Glutamatergic neuron (in vitro differentiated cells): ENCODE results near the gene ZNF207. TPM values are rescaled to one million over a fixed set of nuclear protein-coding genes. Genes with fewer than 3 reads are reported as not detected.

ENCODE experiments used
- DNase-seq: peaks from one replicate; pipeline ENCODE4 v3.0.0; 2022
- H3K27ac Mint-ChIP-seq: one replicate; pipeline ENCODE4 v1.8.0; 2020; ENCODE audit warnings: mild to moderate bottlenecking, mixed read lengths, inconsistent platforms; ENCODE audit not compliant: unreplicated experiment
- H3K27me3 Mint-ChIP-seq: one replicate; pipeline ENCODE4 v1.8.0; 2020; ENCODE audit warnings: mild to moderate bottlenecking, moderate library complexity, mixed read lengths, inconsistent platforms; ENCODE audit not compliant: unreplicated experiment
- H3K36me3 Mint-ChIP-seq: one replicate; pipeline ENCODE4 v1.8.0; 2020; ENCODE audit warnings: mild to moderate bottlenecking, mixed read lengths, inconsistent platforms; ENCODE audit not compliant: unreplicated experiment
- H3K4me1 Mint-ChIP-seq: one replicate; pipeline ENCODE4 v1.8.0; 2020; ENCODE audit warnings: mild to moderate bottlenecking, low read depth, mixed read lengths, inconsistent platforms; ENCODE audit not compliant: unreplicated experiment
- H3K4me3 Mint-ChIP-seq: one replicate; pipeline ENCODE4 v1.8.0; 2020; ENCODE audit warnings: mild to moderate bottlenecking, mixed read lengths, inconsistent platforms; ENCODE audit not compliant: unreplicated experiment
- H3K9me3 Mint-ChIP-seq: one replicate; pipeline ENCODE4 v1.8.0; 2020; ENCODE audit warnings: mild to moderate bottlenecking, moderate library complexity, mixed read lengths, inconsistent platforms; ENCODE audit not compliant: unreplicated experiment
- total RNA-seq: library from RNA; stranded (reverse); fragmentation: NEBNext Ultra II Directional; extraction: Animal tissue kit (Norgen Biotek cat#: 25700); gene quantifications from one replicate; pipeline ENCODE4 v1.2.1, GENCODE V29; 2021; ENCODE audit not compliant: unreplicated experiment
- TF ChIP-seq, protein P1 (sequence below): fragments of 200-600 bp; sonication (generic); IDR thresholded peaks from one replicate; pipeline ENCODE4 v1.5.0; 2021; ENCODE audit not compliant: partially characterized antibody, unreplicated experiment

ZNF207 gene
- total RNA-seq, 1 donor from 2014 or later: 216 TPM

- H3K4me3 Mint-ChIP-seq: no peak overlapping the region
- H3K27ac Mint-ChIP-seq: no peak overlapping the region
- H3K27me3 Mint-ChIP-seq: no peaks in the 10 kb centered on the region
- peaks cover 5% of the 10 kb centered on the region for H3K9me3 Mint-ChIP-seq
- H3K4me1 Mint-ChIP-seq: peaks cover 10% of the 10 kb centered on the region
- TF ChIP-seq, protein P1, sequence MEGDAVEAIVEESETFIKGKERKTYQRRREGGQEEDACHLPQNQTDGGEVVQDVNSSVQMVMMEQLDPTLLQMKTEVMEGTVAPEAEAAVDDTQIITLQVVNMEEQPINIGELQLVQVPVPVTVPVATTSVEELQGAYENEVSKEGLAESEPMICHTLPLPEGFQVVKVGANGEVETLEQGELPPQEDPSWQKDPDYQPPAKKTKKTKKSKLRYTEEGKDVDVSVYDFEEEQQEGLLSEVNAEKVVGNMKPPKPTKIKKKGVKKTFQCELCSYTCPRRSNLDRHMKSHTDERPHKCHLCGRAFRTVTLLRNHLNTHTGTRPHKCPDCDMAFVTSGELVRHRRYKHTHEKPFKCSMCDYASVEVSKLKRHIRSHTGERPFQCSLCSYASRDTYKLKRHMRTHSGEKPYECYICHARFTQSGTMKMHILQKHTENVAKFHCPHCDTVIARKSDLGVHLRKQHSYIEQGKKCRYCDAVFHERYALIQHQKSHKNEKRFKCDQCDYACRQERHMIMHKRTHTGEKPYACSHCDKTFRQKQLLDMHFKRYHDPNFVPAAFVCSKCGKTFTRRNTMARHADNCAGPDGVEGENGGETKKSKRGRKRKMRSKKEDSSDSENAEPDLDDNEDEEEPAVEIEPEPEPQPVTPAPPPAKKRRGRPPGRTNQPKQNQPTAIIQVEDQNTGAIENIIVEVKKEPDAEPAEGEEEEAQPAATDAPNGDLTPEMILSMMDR: no peak
- DNase-seq: no peak
- no peaks in the 10 kb centered on the region for H3K36me3 Mint-ChIP-seq
Observed at GRCh38 chr17:32357615-32358014, 7.7 kb downstream of the ZNF207 start.

DNA sequence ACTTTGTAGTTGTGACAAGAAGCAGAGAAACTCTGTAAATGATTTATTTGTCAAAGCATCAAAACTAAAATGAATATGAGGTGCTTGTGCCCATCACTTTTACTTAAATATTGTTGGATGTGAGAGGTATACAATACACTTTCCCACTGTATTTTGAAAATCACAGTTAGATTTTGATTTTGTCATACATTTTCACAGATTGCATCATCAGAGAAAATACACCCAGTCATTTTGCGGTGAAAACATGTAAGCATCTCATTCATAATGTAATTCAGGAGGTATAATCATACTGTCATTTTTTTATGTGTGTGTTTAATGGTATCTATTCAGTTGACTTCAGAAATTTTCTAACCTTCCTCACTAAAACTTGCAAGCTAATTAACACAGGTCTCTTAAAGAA is 11.3 kb downstream of the ZNF207 start:
- no peak for DNase-seq
- Mint-ChIP-seq H3K27ac (no peak overlapping the region), H3K9me3 (peaks cover 3% of the 10 kb centered on the region), H3K36me3 (no peaks in the 10 kb centered on the region), H3K4me1 (no peaks in the 10 kb centered on the region), H3K4me3 (no peak overlapping the region), H3K27me3 (no peaks in the 10 kb centered on the region)
- TF ChIP-seq, protein P1: no peak

DNA sequence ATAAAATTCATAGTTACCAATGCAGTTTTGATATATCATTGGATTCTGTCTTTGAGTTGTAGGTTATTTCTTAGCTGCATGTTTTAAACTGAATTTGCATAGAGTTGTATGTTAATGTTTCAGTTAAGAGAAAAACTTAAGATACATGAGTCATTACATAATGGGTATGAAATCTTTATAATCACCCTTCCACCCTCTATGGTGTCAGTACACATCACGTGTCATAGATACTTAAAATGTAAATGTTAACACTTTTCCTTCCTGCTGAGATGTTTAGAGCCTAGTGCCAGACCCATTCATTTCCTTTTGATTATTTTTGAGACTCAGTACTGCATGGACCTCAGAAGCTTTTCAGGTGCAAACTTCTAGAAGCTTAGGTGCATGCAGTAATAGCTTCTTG is 20.5 kb downstream of the ZNF207 start:
- Mint-ChIP-seq H3K27me3 (no peaks in the 10 kb centered on the region), H3K4me1 (peaks cover 3% of the 10 kb centered on the region), H3K9me3 (no peaks in the 10 kb centered on the region), H3K27ac (no peak overlapping the region), H3K4me3 (no peak overlapping the region), H3K36me3 (peaks cover 10% of the 10 kb centered on the region)
- DNase-seq: no peak
- TF ChIP-seq, protein P1: no peak

GRCh38 chr17:32382526-32383223 is 32.7 kb downstream of the ZNF207 start:
- Mint-ChIP-seq H3K4me1 (no peaks in the 10 kb centered on the region), H3K4me3 (no peak overlapping the region), H3K36me3 (no peaks in the 10 kb centered on the region), H3K9me3 (no peaks in the 10 kb centered on the region), H3K27me3 (no peaks in the 10 kb centered on the region), H3K27ac (no peak overlapping the region)
- DNase-seq: no peak
- TF ChIP-seq, protein P1: no peak

GRCh38 chr17:32383926-32384434 is 34.0 kb downstream of the ZNF207 start:
- no peak overlapping the region for H3K27ac Mint-ChIP-seq
- H3K27me3 Mint-ChIP-seq: no peaks in the 10 kb centered on the region
- H3K4me3 Mint-ChIP-seq: no peak overlapping the region
- H3K36me3 Mint-ChIP-seq: no peaks in the 10 kb centered on the region
- no peak for DNase-seq
- no peaks in the 10 kb centered on the region for H3K9me3 Mint-ChIP-seq
- TF ChIP-seq, protein P1: no peak
- no peaks in the 10 kb centered on the region for H3K4me1 Mint-ChIP-seq
